ENCODE data around the gene TTLL13. TPM values are rescaled to one million over a fixed set of nuclear protein-coding genes. Genes with fewer than 3 reads are reported as not detected.
"Not testable (repeated sequence)": the region's sequence is repeated elsewhere in the genome, so short reads cannot be mapped to it uniquely, and the experiment has no call there.

Gene TTLL13
- total and polyA plus RNA-seq, 2 donors (not counting 1 experiment from before 2014, with no cell fraction given), result 0.33 to 0.42 TPM

DNA sequence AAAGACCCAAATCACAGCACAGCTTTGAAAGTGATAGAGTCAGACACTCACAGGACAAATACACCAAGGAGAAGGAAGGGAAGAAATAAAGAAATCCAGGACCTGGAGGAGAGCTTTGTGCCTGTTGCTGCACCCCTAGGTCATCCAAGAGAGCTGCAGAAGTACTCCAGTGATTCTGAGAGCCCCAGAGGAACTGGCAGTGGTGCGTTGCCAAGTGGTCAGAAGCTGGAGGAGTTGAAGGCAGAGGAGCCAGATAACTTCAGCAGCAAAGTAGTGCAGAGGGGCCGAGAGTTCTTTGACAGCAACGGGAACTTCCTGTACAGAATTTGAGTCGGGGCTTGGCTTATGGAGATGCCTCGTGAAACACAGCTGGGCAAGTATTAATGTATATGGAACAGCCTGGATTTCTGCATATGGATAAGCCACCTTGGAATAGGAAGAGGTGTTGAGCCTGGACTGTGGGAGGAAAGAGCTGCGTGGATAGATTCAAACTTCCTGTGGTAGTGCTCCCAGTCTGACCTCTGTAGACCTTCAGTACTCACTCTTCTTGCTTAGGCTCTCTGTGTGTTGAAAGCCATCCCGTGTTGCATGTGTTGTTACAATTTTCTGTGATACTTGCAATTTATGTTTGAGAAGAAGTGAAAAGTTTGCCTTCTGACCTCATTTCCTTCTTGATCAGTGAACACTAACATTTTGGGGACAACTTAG, 22.3 kb downstream of the TTLL13 start:
- intact Hi-C loops (cut with micrococcal nuclease), result no loop called here
- H3K4me3 Mint-ChIP-seq, result no peak overlapping the region
- CTCF ChIA-PET, result interaction anchor here (0.6 to 2.2 kb wide), 3 partner anchors 14 to 394 kb away, joined by 3 to 8 read pairs (median 3); no protein-coding TSS in a partner anchor
- no peaks in the 10 kb centered on the region for H3K27me3 ChIP-seq (replicated peaks in 1 of 4; ENCODE audit: control extremely low read depth in 1 of 4, control insufficient read depth in 3 of 4, insufficient read depth in 4 of 4, low read length in 3 of 4)
- H3K4me3 ChIP-seq (ENCODE audit: control extremely low read depth in 1 of 5, extremely low read depth in 1 of 5, insufficient read depth in 1 of 5, low read depth in 2 of 5, low read length in 4 of 5), result no peak overlapping the region
- no peak overlapping the region for H3K9ac ChIP-seq (ENCODE audit: low read length)
- H3K79me2 ChIP-seq (ENCODE audit: control insufficient read depth, insufficient read depth, low read length), result peaks cover 67% of the 10 kb centered on the region
- no peak overlapping the region for H3K4me2 ChIP-seq (replicated peaks; ENCODE audit: low read depth, low read length, poor library complexity, severe bottlenecking)
- ATAC-seq (ENCODE audit: low read depth) (no peak), DNase-seq (no peak)
- peaks cover 0 to 52% of the 10 kb centered on the region in 2 experiments for H3K36me3 ChIP-seq (replicated peaks in 1 of 2; ENCODE audit: control extremely low read depth in 1 of 2, control insufficient read depth in 1 of 2, extremely low read depth in 1 of 2, insufficient read depth in 2 of 2, low read length in 1 of 2)
- whole genome bisulfite sequencing (ENCODE audit: insufficient coverage), result 99% methylated on average over 5 of the region's 7 CpGs
- H3K4me1 Mint-ChIP-seq, result peaks cover 44% of the 10 kb centered on the region
- no peak overlapping the region for H3K27ac Mint-ChIP-seq
- H3K27me3 Mint-ChIP-seq, result no peaks in the 10 kb centered on the region
- no peaks in the 10 kb centered on the region for H3K9me3 ChIP-seq (ENCODE audit: control extremely low read depth in 1 of 3, control insufficient read depth in 2 of 3, insufficient read depth in 1 of 3, low read length in 2 of 3)
- no peaks in the 10 kb centered on the region for H3K9me3 Mint-ChIP-seq (ENCODE audit: insufficient read depth)
- H3K27ac ChIP-seq (ENCODE audit: low read length in 2 of 2), result no peak overlapping the region
- H3K4me1 ChIP-seq (ENCODE audit: control insufficient read depth in 2 of 2, insufficient read depth in 2 of 2, low read length in 2 of 2), result peaks cover 19% of the 10 kb centered on the region in 2 donors
- POLR2A ChIA-PET, result interaction anchor here (0.6 kb wide), 1 partner anchor 10 kb away, joined by 3 read pairs; no protein-coding TSS in a partner anchor
- no peak overlapping the region for H2AFZ ChIP-seq (ENCODE audit: insufficient read depth, low read depth, low read length, poor library complexity, severe bottlenecking)
- TF ChIP-seq EZH2 (IDR thresholded peaks at IDR 0.05; ENCODE audit: borderline replicate concordance, insufficient read depth, low read depth, low read length, poor library complexity, severe bottlenecking), result no peak
- TF ChIP-seq CTCF (IDR thresholded peaks at IDR 0.05), result no peak
- peaks cover 56% of the 10 kb centered on the region for H4K20me1 ChIP-seq (ENCODE audit: control insufficient read depth, insufficient read depth, low read length, poor library complexity, severe bottlenecking)

DNA sequence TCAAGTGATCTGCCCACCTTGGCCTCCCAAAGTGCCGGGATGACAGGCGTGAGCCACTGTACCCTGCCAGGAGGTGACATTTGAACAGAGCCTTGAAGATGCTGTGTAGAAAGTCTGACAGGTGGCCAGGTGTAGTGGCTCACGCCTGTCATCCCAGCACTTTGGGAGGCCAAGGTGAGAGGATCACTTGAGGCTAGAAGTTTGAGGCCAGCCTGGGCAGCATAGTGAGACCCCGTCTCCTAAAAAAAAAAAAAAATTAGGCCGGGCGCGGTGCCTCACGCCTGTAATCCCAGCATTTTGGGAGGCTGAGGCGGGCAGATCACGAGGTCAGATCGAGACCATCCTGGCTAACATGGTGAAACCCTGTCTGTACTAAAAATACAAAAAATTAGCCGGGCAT, 29.1 kb downstream of the TTLL13 start:
- H4K20me1 ChIP-seq (ENCODE audit: control insufficient read depth, insufficient read depth, low read length, poor library complexity, severe bottlenecking); H3K4me3 ChIP-seq (ENCODE audit: control extremely low read depth in 1 of 5, extremely low read depth in 1 of 5, insufficient read depth in 1 of 5, low read depth in 2 of 5, low read length in 4 of 5); H3K27me3 Mint-ChIP-seq; H3K27me3 ChIP-seq (replicated peaks in 1 of 4; ENCODE audit: control extremely low read depth in 1 of 4, control insufficient read depth in 3 of 4, insufficient read depth in 4 of 4, low read length in 3 of 4); intact Hi-C loops (cut with micrococcal nuclease); H3K27ac Mint-ChIP-seq; H3K4me2 ChIP-seq (replicated peaks; ENCODE audit: low read depth, low read length, poor library complexity, severe bottlenecking); H2AFZ ChIP-seq (ENCODE audit: insufficient read depth, low read depth, low read length, poor library complexity, severe bottlenecking); H3K4me1 Mint-ChIP-seq; H3K4me3 Mint-ChIP-seq; H3K36me3 ChIP-seq (replicated peaks in 1 of 2; ENCODE audit: control extremely low read depth in 1 of 2, control insufficient read depth in 1 of 2, extremely low read depth in 1 of 2, insufficient read depth in 2 of 2, low read length in 1 of 2); H3K27ac ChIP-seq (ENCODE audit: low read length in 2 of 2); H3K9me3 Mint-ChIP-seq (ENCODE audit: insufficient read depth); ATAC-seq (ENCODE audit: low read depth); H3K9me3 ChIP-seq (ENCODE audit: control extremely low read depth in 1 of 3, control insufficient read depth in 2 of 3, insufficient read depth in 1 of 3, low read length in 2 of 3); POLR2A ChIA-PET; H3K9ac ChIP-seq (ENCODE audit: low read length); H3K4me1 ChIP-seq (ENCODE audit: control insufficient read depth in 2 of 2, insufficient read depth in 2 of 2, low read length in 2 of 2); DNase-seq: not testable (repeated sequence)
- peaks cover 21% of the 10 kb centered on the region for H3K79me2 ChIP-seq (ENCODE audit: control insufficient read depth, insufficient read depth, low read length)
- CTCF ChIA-PET, result interaction anchor here (1.0 kb wide), 1 partner anchor 129 kb away, joined by 5 read pairs; no protein-coding TSS in a partner anchor
- WGBS (ENCODE audit: insufficient coverage), result 100% methylated on average over 9 of the region's 12 CpGs

GRCh38 chr15:90280743-90281142, 31.4 kb downstream of the TTLL13 start:
- H3K4me2 ChIP-seq (replicated peaks; ENCODE audit: low read depth, low read length, poor library complexity, severe bottlenecking); H3K27ac ChIP-seq (ENCODE audit: low read length in 2 of 2); H3K9me3 Mint-ChIP-seq (ENCODE audit: insufficient read depth); H3K36me3 ChIP-seq (replicated peaks in 1 of 2; ENCODE audit: control extremely low read depth in 1 of 2, control insufficient read depth in 1 of 2, extremely low read depth in 1 of 2, insufficient read depth in 2 of 2, low read length in 1 of 2); intact Hi-C loops (cut with micrococcal nuclease); H4K20me1 ChIP-seq (ENCODE audit: control insufficient read depth, insufficient read depth, low read length, poor library complexity, severe bottlenecking); H3K4me1 Mint-ChIP-seq; H2AFZ ChIP-seq (ENCODE audit: insufficient read depth, low read depth, low read length, poor library complexity, severe bottlenecking); DNase-seq; H3K9ac ChIP-seq (ENCODE audit: low read length); H3K79me2 ChIP-seq (ENCODE audit: control insufficient read depth, insufficient read depth, low read length); H3K9me3 ChIP-seq (ENCODE audit: control extremely low read depth in 1 of 3, control insufficient read depth in 2 of 3, insufficient read depth in 1 of 3, low read length in 2 of 3); H3K4me3 ChIP-seq (ENCODE audit: control extremely low read depth in 1 of 5, extremely low read depth in 1 of 5, insufficient read depth in 1 of 5, low read depth in 2 of 5, low read length in 4 of 5); H3K4me1 ChIP-seq (ENCODE audit: control insufficient read depth in 2 of 2, insufficient read depth in 2 of 2, low read length in 2 of 2); H3K27me3 Mint-ChIP-seq; H3K27ac Mint-ChIP-seq; H3K4me3 Mint-ChIP-seq; ATAC-seq (ENCODE audit: low read depth); H3K27me3 ChIP-seq (replicated peaks in 1 of 4; ENCODE audit: control extremely low read depth in 1 of 4, control insufficient read depth in 3 of 4, insufficient read depth in 4 of 4, low read length in 3 of 4): not testable (repeated sequence)
- POLR2A ChIA-PET, result interaction anchor here (0.6 kb wide), 1 partner anchor 31 kb away, joined by 3 read pairs; no protein-coding TSS in a partner anchor
- CTCF ChIA-PET, result interaction anchor here (0.5 to 1.0 kb wide), 3 partner anchors 24 to 335 kb away, joined by 3 read pairs; no protein-coding TSS in a partner anchor
- WGBS (ENCODE audit: insufficient coverage), result 100% methylated on average over 1 of the region's 5 CpGs
